Hematopoietic multipotent progenitor cell treated with erythropoietin and hydrocortisone succinate and interleukin-3 and kit ligand, for 4 days (in vitro differentiated cells): ENCODE measurements around the gene ORM1.

ENCODE experiments used
- DNase-seq: peaks from one replicate; pipeline ENCODE4 v3.0.0-alpha.2; 2015

Gene ORM1

GRCh38 chr9:114346146-114346545 lies 23.2 kb downstream of the ORM1 start:
- no peak for DNase-seq

GRCh38 chr9:114347675-114348074 lies 24.8 kb downstream of the ORM1 start:
- DNase-seq: no peak

GRCh38 chr9:114348261-114348905 lies 25.5 kb downstream of the ORM1 start:
- DNase-seq: no peak

GRCh38 chr9:114348906-114349482 lies 26.1 kb downstream of the ORM1 start:
- DNase-seq: peak; percentile 92

GRCh38 chr9:114349713-114350480 lies 27.0 kb downstream of the ORM1 start:
- no peak for DNase-seq

GRCh38 chr9:114350636-114351401 lies 27.9 kb downstream of the ORM1 start:
- DNase-seq: no peak

- DNase-seq: peak; percentile 52
Measured at GRCh38 chr9:114351932-114352331, 29.0 kb downstream of the ORM1 start.

- DNase-seq: no peak
Measured at GRCh38 chr9:114355821-114356220, 32.9 kb downstream of the ORM1 start.

GRCh38 chr9:114356792-114357191 lies 33.9 kb downstream of the ORM1 start:
- no peak for DNase-seq

GRCh38 chr9:114357360-114357759 lies 34.5 kb downstream of the ORM1 start:
- DNase-seq: no peak

- DNase-seq: no peak
Measured at GRCh38 chr9:114357911-114358328, 35.0 kb downstream of the ORM1 start.

GRCh38 chr9:114359801-114360200 lies 36.9 kb downstream of the ORM1 start:
- no peak for DNase-seq

- DNase-seq: no peak
Measured at GRCh38 chr9:114361542-114361941, 38.6 kb downstream of the ORM1 start.

GRCh38 chr9:114362394-114362793 lies 39.5 kb downstream of the ORM1 start:
- no peak for DNase-seq

GRCh38 chr9:114363424-114363823 lies 40.5 kb downstream of the ORM1 start:
- no peak for DNase-seq

- peak; percentile 86 for DNase-seq
Measured at GRCh38 chr9:114364134-114365041, 41.5 kb downstream of the ORM1 start.

- no peak for DNase-seq
Measured at GRCh38 chr9:114365194-114365593, 42.3 kb downstream of the ORM1 start.

- peak; percentile 59 for DNase-seq
Measured at GRCh38 chr9:114366334-114367128, 43.6 kb downstream of the ORM1 start.

GRCh38 chr9:114367366-114367765 lies 44.5 kb downstream of the ORM1 start:
- no peak for DNase-seq

GRCh38 chr9:114367772-114368569 lies 45.1 kb downstream of the ORM1 start:
- DNase-seq: no peak
